Effector CD4-positive, alpha-beta T cell (primary cell): ENCODE data around the gene IKZF1.
A peak's percentile ranks its signal among the peaks of the same experiment; 100 is the strongest.

Experiments
- DNase-seq: peaks from one replicate; pipeline ENCODE4 v3.0.0-alpha.2; 2020

IKZF1 gene

GRCh38 chr7:50418526-50419290, 114.2 kb downstream of the IKZF1 start:
- no peak for DNase-seq

GRCh38 chr7:50421043-50421442, 116.5 kb downstream of the IKZF1 start:
- DNase-seq = no peak

- no peak for DNase-seq
These were observed 118.3 kb downstream of the IKZF1 start for GRCh38 chr7:50422858-50423257.

- no peak for DNase-seq
These were observed 119.3 kb downstream of the IKZF1 start for GRCh38 chr7:50423860-50424259.

- DNase-seq = no peak
These were observed 120.8 kb downstream of the IKZF1 start for GRCh38 chr7:50425318-50425717.

- no peak for DNase-seq
These were observed 121.9 kb downstream of the IKZF1 start for GRCh38 chr7:50426280-50427045.

GRCh38 chr7:50427518-50427917, 123.0 kb downstream of the IKZF1 start:
- DNase-seq = no peak

- DNase-seq = no peak
These were observed 124.4 kb downstream of the IKZF1 start for GRCh38 chr7:50428911-50429310.

GRCh38 chr7:50431316-50431715, 126.8 kb downstream of the IKZF1 start:
- DNase-seq = no peak

GRCh38 chr7:50431722-50432305, 127.3 kb downstream of the IKZF1 start:
- no peak for DNase-seq

- DNase-seq = no peak
These were observed 131.8 kb downstream of the IKZF1 start for GRCh38 chr7:50436133-50436806.

GRCh38 chr7:50446542-50446960, 142.0 kb downstream of the IKZF1 start:
- DNase-seq = no peak

GRCh38 chr7:50448823-50449222, 144.3 kb downstream of the IKZF1 start:
- DNase-seq = no peak

GRCh38 chr7:50449501-50449880, 145.0 kb downstream of the IKZF1 start:
- no peak for DNase-seq

GRCh38 chr7:50449881-50450589, 145.5 kb downstream of the IKZF1 start, which contains the start of gene FIGNL1:
Gene FIGNL1 (minus strand): TSS chr7:50450350. CDS start chr7:50447287, 3,063 bp downstream.
- peak; percentile 67 for DNase-seq

GRCh38 chr7:50450590-50451032, 146.1 kb downstream of the IKZF1 start:
- peak; percentile 11 for DNase-seq
